Smooth muscle cell (in vitro differentiated cells): ENCODE measurements around the gene DNLZ. TPM values are rescaled to one million over a fixed set of nuclear protein-coding genes. Genes with fewer than 3 reads are reported as not detected.

Experiments used
- DNase-seq: peaks from one replicate; lab custom pipeline; 2025; ENCODE audit not compliant: unreplicated experiment; lab: John Stamatoyannopoulos, UW
- H2AFZ ChIP-seq: fragments of 200-600 bp; sonication (generic); 2 replicates; pipeline ENCODE4 v1.6.0; 2016; ENCODE audit warnings: antibody characterized with exemption, low read depth, mild to moderate bottlenecking
- H3F3A ChIP-seq: fragments of 200-600 bp; sonication (generic); 2 replicates; pipeline ENCODE4 v1.6.0; 2017; ENCODE audit warnings: antibody characterized with exemption, low read depth
- H3K27ac ChIP-seq: fragments of 200-600 bp; sonication (generic); 2 replicates; pipeline ENCODE4 v1.5.1; 2016; ENCODE audit warnings: low read depth, mild to moderate bottlenecking
- H3K27me3 ChIP-seq: fragments of 200-600 bp; sonication (generic); 2 replicates; pipeline ENCODE4 v1.6.1; 2016; ENCODE audit warnings: low read depth, mild to moderate bottlenecking
- H3K36me3 ChIP-seq: fragments of 200-600 bp; sonication (generic); 2 replicates; pipeline ENCODE4 v1.5.1; 2016; ENCODE audit warnings: low read depth
- H3K4me1 ChIP-seq: fragments of 200-600 bp; sonication (generic); 2 replicates; pipeline ENCODE4 v1.5.1; 2016; ENCODE audit warnings: low read depth
- H3K4me2 ChIP-seq: fragments of 200-600 bp; sonication (generic); 2 replicates; pipeline ENCODE4 v1.6.0; 2016; ENCODE audit warnings: mild to moderate bottlenecking
- H3K4me3 ChIP-seq: fragments of 200-600 bp; sonication (generic); 2 replicates; pipeline ENCODE4 v1.5.1; 2016; ENCODE audit warnings: mild to moderate bottlenecking
- H3K79me2 ChIP-seq: fragments of 200-600 bp; sonication (generic); 2 replicates; pipeline ENCODE4 v1.6.0; 2016; ENCODE audit warnings: low read depth, mild to moderate bottlenecking
- H3K9ac ChIP-seq: fragments of 200-600 bp; sonication (generic); 2 replicates; pipeline ENCODE4 v1.6.0; 2016; ENCODE audit warnings: low read depth
- H3K9me3 ChIP-seq: fragments of 200-600 bp; sonication (generic); replicated peaks from 2 replicates; pipeline ENCODE4 v1.5.1; 2016; ENCODE audit warnings: low read depth
- H4K20me1 ChIP-seq: fragments of 200-600 bp; sonication (generic); 2 replicates; pipeline ENCODE4 v1.6.0; 2016; ENCODE audit warnings: low read depth
- WGBS: methylation state at CpG from one replicate; pipeline ENCODE4 v1.1.7; 2016; ENCODE audit warnings: low lambda C conversion rate; 5-methylcytosine and 5-hydroxymethylcytosine counted together
- polyA plus RNA-seq: library from polyadenylated mRNA; unstranded; fragments of >200 nt; fragmentation: Nextera tagmentation; extraction: Ambion mirVana; gene quantifications from 2 replicates; pipeline ENCODE4 v1.2.1, GENCODE V29; 2016
- total RNA-seq: library from RNA; depleted of rRNA; stranded (reverse); fragments of >200 nt; gene quantifications from 2 replicates; pipeline ENCODE4 v1.2.3, GENCODE V29; 2014
- TF ChIP-seq, protein P1 (sequence below): fragments of 200-600 bp; sonication (generic); IDR thresholded peaks from 2 replicates; pipeline ENCODE4 v1.5.1; 2017; ENCODE audit warnings: borderline replicate concordance, mild to moderate bottlenecking, antibody characterized with exemption; ENCODE audit not compliant: insufficient read depth, poor library complexity, severe bottlenecking

The DNLZ gene
- total and polyA plus RNA-seq, 2 experiments from 2014 or later: 19.0 to 31.5 TPM

DNA sequence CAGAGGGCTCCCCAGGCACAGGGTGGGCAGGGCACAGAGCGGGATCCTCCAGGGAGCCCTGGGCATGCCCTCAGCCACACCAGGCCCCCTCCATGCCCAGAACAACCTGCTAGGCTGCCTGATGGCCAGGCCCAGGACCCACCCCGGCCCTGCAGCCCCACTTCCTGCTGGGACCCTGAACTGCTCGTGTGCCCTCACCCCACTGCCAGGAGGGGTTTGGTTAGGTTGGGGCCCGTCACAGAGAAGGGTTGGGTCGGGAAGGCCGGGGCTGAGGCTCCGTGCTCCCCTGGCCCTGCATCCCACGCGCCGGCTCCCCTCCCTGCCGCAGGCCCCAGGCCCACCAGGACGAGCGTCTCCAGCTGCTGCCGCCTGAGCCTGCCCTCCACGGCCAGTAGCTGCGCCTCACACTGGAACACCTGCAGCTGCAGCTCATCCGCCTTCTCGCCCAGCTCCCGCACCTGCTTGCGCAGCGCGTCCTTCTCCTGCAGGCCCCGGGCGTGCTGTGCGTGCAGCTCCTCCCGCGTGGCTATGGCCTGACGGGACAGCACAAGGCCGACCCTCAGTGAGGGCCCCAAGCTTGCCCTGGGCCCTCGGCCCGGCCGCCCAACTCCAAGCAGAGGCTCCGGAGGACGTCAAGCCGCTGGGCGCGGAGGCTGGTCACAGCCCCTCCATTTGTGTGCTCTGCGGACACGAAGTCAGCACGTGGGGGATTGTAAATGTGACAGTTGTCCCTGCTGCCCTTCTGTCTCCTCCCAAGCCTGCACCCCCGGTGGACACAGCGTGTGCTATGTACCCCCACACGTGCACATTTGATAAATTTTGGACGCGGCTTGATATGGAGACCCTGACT is 4.0 kb upstream of the DNLZ start:
- no peak overlapping the region for H3K27ac ChIP-seq
- H3K79me2 ChIP-seq: no peaks in the 10 kb centered on the region
- no peak overlapping the region for H2AFZ ChIP-seq
- TF ChIP-seq, protein P1, sequence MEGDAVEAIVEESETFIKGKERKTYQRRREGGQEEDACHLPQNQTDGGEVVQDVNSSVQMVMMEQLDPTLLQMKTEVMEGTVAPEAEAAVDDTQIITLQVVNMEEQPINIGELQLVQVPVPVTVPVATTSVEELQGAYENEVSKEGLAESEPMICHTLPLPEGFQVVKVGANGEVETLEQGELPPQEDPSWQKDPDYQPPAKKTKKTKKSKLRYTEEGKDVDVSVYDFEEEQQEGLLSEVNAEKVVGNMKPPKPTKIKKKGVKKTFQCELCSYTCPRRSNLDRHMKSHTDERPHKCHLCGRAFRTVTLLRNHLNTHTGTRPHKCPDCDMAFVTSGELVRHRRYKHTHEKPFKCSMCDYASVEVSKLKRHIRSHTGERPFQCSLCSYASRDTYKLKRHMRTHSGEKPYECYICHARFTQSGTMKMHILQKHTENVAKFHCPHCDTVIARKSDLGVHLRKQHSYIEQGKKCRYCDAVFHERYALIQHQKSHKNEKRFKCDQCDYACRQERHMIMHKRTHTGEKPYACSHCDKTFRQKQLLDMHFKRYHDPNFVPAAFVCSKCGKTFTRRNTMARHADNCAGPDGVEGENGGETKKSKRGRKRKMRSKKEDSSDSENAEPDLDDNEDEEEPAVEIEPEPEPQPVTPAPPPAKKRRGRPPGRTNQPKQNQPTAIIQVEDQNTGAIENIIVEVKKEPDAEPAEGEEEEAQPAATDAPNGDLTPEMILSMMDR: no peak
- H3K4me1 ChIP-seq: peaks cover 4% of the 10 kb centered on the region
- no peaks in the 10 kb centered on the region for H3K9me3 ChIP-seq
- no peaks in the 10 kb centered on the region for H3F3A ChIP-seq
- WGBS: 95% methylated on average over 40 of the region's 45 CpGs
- DNase-seq: no peak
- peaks cover 7% of the 10 kb centered on the region for H4K20me1 ChIP-seq
- no peaks in the 10 kb centered on the region for H3K27me3 ChIP-seq
- H3K4me2 ChIP-seq: no peak overlapping the region
- H3K36me3 ChIP-seq: no peaks in the 10 kb centered on the region
- H3K4me3 ChIP-seq: no peak overlapping the region
- no peak overlapping the region for H3K9ac ChIP-seq

DNA sequence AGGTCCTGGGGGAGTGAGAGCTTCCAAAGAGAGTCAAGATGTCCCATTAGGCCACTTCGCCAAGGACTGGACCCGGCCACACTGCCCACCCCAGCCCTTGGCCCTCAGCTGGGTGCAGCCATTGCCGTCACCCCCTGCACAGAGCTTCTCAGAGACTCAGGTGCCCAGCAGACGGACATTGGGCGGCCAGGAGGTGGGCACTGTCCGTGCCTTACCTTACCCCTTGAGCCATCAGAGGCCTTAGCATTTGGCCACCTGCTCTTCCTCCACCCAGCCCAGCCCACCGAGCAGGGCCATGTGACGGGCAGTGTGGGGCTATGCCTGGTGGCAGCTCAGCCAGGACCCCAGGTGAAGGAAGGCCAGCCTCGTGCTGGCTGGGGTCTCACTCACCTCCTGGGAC is 3.3 kb upstream of the DNLZ start:
- 96% methylated on average over 7 of the region's 9 CpGs for WGBS
- no peaks in the 10 kb centered on the region for H3F3A ChIP-seq
- TF ChIP-seq, protein P1: no peak

DNA sequence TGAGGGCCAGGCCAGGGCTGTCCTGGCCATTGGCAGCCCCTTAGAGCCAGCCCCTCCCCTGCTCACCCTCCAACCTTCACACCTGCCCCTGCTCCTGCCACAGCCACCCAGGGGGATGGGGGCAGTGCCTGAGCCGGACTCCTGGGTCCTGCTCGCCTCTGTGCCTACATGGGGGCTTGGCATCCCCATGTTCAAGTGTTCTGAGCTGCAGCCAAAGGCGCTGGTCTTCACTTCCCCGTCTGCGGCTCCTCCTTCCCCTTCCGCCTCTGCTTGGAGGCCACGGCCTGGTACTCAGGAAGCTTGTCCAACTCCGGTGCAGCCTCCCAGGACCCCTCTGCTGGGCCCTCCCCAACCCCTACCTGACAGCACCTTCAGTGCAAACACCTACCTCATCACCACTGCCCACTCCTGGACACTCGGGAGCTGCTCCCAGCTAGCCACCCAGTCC is 2.3 kb upstream of the DNLZ start:
- no peaks in the 10 kb centered on the region for H3F3A ChIP-seq
- WGBS: 93% methylated on average over 8 of the region's 9 CpGs
- H3K27me3 ChIP-seq: no peaks in the 10 kb centered on the region
- no peak overlapping the region for H3K9ac ChIP-seq
- H2AFZ ChIP-seq: no peak overlapping the region
- H3K4me3 ChIP-seq: no peak overlapping the region
- no peaks in the 10 kb centered on the region for H3K9me3 ChIP-seq
- H4K20me1 ChIP-seq: peaks cover 7% of the 10 kb centered on the region
- no peaks in the 10 kb centered on the region for H3K36me3 ChIP-seq
- H3K79me2 ChIP-seq: no peaks in the 10 kb centered on the region
- no peak overlapping the region for H3K27ac ChIP-seq
- no peak overlapping the region for H3K4me2 ChIP-seq
- H3K4me1 ChIP-seq: no peaks in the 10 kb centered on the region
- TF ChIP-seq, protein P1: no peak
- DNase-seq: no peak

More for the DNA sequence above, 3.3 kb upstream of the DNLZ start:
- Histone ChIP-seq H3K9ac (no peak overlapping the region), H3K79me2 (no peaks in the 10 kb centered on the region), H3K9me3 (no peaks in the 10 kb centered on the region), H3K4me3 (no peak overlapping the region), H3K27me3 (no peaks in the 10 kb centered on the region), H3K36me3 (no peaks in the 10 kb centered on the region), H3K4me1 (no peaks in the 10 kb centered on the region), H3K27ac (no peak overlapping the region), H3K4me2 (no peak overlapping the region), H4K20me1 (peaks cover 7% of the 10 kb centered on the region), H2AFZ (no peak overlapping the region)
- DNase-seq: no peak
